DMS53 (cell line): ENCODE data around the gene ABCB6.
A peak's percentile ranks its signal among the peaks of the same experiment; 100 is the strongest.
"Not testable (repeated sequence)": the region's sequence is repeated elsewhere in the genome, so short reads cannot be mapped to it uniquely, and the experiment has no call there.

Experiments used
- DNase-seq: peaks from one replicate; lab custom pipeline; 2025; lab: John Stamatoyannopoulos, UW

ABCB6 gene

GRCh38 chr2:219213486-219214071, 5.2 kb downstream of the ABCB6 start:
- no peak for DNase-seq

- DNase-seq: no peak
Measured at GRCh38 chr2:219213026-219213415, 5.7 kb downstream of the ABCB6 start.

GRCh38 chr2:219210886-219211362, 7.8 kb downstream of the ABCB6 start:
- no peak for DNase-seq

GRCh38 chr2:219210196-219210885, 8.4 kb downstream of the ABCB6 start:
- DNase-seq: no peak

- no peak for DNase-seq
Measured at GRCh38 chr2:219209236-219210195, 9.2 kb downstream of the ABCB6 start.

GRCh38 chr2:219207884-219208740, 10.6 kb downstream of the ABCB6 start:
- DNase-seq: peak; percentile 45

- DNase-seq: peak; percentile 33
Measured at GRCh38 chr2:219207134-219207883, 11.4 kb downstream of the ABCB6 start.

GRCh38 chr2:219206328-219207133, 12.2 kb downstream of the ABCB6 start, which contains the start of gene ZFAND2B:
ZFAND2B (plus strand) TSS chr2:219206782; CDS start chr2:219206988, 206 bp downstream.
- DNase-seq: peak; percentile 95

- no peak for DNase-seq
Measured at GRCh38 chr2:219205981-219206327, 12.8 kb downstream of the ABCB6 start.

- DNase-seq: no peak
Measured at GRCh38 chr2:219205165-219205538, 13.6 kb downstream of the ABCB6 start.

GRCh38 chr2:219204425-219205164, 14.2 kb downstream of the ABCB6 start:
- DNase-seq: no peak

- not testable (repeated sequence) for DNase-seq
Measured at GRCh38 chr2:219201331-219201730, 17.4 kb downstream of the ABCB6 start.

- not testable (repeated sequence) for DNase-seq
Measured at GRCh38 chr2:219200502-219201326, 18.0 kb downstream of the ABCB6 start.

- DNase-seq: no peak
Measured at GRCh38 chr2:219199470-219200211, 19.1 kb downstream of the ABCB6 start.

GRCh38 chr2:219198974-219199373, 19.8 kb downstream of the ABCB6 start:
- no peak for DNase-seq

- DNase-seq: no peak
Measured at GRCh38 chr2:219197388-219197787, 21.4 kb downstream of the ABCB6 start.

- no peak for DNase-seq
Measured at GRCh38 chr2:219186754-219187456, 31.9 kb downstream of the ABCB6 start.
